Stimulated activated CD4-positive, alpha-beta T cell treated with anti-CD3 and anti-CD28 coated beads, Interleukin-1b, Interleukin-23, amount 100 ng/mL, for 4 hours (primary cell): ENCODE measurements around the gene PCNT.

Experiments
- DNase-seq, 2 donors: peaks; one replicate each; pipeline ENCODE4 v3.0.0-alpha.2; 2020; ENCODE audit warnings: low read depth in 2 of 2

The PCNT gene

GRCh38 chr21:46329796-46330195 is 5.8 kb downstream of the PCNT start:
- DNase-seq = no peak

- DNase-seq = no peak
These were observed 10.6 kb downstream of the PCNT start for GRCh38 chr21:46334351-46335140.

GRCh38 chr21:46336603-46337002 is 12.6 kb downstream of the PCNT start:
- no peak for DNase-seq

DNA sequence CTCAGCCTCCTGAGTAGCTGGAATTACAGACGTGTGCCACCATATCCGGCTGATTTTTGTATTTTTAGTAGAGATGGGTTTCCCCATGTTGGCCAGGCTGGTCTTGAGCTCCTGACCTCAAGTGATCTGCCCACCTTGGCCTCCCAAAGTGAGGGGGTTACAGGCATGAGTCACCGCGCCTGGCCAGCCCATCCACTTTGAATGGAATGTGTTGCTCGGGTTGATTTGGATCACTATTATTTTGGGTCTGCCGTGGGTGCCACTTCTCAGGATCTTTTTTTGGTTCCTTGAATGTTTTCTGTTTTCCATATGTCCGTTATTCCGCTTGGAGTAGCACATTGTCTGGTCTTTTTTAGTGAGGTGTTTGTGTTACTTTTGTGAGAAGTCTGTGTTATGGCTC is 17.0 kb downstream of the PCNT start:
- no peak for DNase-seq

DNA sequence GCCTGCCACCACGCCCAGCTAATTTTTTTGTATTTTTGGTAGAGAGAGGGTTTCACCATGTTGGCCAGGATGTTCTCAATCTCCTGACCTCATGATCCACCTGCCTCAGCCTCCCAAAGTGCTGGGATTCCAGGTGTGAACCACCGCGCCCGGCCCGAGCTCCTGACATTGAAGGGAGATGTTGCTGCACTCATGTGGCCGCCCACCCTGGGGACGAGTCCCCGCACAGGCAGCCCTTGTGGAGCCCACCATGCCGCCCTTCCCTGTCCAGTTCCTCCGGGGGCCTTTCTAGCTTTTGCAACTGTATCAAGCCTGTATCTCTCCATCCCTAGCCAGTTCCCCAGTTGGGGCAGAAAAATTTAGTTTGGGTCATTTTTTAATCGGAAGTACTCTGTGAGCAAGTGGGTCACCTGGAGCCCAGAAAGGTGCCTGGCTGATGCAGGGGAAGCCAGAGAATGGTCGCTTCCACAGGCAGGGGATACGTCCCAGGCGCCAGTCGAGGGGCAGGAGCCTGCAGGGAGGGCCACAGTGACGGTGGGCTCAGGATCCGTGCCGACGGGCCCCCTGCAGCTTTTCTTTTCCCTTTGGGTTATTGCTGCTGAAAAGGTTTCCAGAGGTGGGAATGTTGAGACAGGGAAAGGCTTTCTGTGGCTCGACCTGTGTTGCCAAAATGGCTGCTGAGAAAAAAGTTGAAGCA is 20.4 kb downstream of the PCNT start:
- DNase-seq = no peak

GRCh38 chr21:46345861-46346260 is 21.9 kb downstream of the PCNT start:
- DNase-seq = no peak

GRCh38 chr21:46346296-46347202 is 22.6 kb downstream of the PCNT start:
- DNase-seq = no peak

GRCh38 chr21:46347203-46347550 is 23.2 kb downstream of the PCNT start:
- no peak for DNase-seq

DNA sequence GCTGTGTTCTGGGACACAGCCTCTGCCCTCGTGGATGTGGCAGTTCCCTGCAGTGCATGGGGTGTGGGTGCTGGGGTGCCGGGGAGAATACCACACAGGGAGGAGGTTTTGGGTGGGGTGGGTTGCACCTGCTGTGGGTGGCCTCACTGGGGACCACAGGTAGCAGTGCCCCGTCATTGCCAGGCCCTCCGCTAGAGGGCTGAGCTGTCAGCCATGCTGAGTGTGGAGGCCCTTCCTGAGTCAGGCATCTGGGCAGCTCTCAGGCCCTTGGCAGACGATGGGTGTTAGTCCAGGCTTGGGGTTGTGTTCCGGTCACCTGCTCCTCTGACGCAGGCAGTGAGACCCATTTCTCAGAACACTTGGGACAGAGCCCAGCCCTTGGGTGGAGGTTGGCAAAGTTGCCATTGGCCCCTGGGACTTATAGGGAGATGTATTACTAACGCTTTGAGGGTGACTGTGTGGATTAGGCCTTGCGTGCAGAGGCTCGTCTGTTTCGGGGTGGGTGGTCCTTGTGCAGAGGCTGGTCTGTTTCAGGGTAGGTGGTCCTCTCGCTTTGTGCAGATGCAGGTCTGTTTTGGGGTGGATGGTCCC is 23.9 kb downstream of the PCNT start:
- DNase-seq = no peak

DNA sequence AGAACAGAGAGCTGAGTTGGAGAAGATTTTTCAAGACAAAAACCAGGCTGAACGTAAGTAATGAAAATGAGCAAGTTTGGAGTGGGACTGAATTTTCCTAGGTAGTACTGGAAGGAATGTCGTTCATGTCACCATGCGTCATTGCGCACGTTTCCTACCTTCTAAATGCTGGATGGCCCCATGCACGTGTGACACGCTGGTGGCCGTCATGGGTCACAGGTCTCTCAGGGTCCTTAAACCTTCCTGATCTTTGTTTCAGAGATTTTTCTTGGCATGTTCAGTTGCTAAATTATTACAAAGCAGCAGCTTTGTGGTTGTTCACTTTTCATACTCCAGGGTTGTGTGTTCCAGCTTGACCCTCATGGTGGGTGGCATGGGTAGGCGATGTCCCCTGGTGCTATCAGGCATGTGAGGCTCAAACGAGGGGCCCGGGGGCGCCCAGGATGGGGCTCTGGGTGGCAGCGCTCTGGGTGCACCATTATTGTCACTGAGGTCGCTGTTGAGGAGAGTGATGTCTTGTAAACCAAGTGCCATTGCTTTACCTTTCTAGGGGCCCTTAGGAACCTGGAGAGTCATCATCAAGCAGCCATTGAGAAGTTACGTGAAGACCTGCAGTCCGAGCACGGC is 25.3 kb downstream of the PCNT start:
- DNase-seq = no peak

DNA sequence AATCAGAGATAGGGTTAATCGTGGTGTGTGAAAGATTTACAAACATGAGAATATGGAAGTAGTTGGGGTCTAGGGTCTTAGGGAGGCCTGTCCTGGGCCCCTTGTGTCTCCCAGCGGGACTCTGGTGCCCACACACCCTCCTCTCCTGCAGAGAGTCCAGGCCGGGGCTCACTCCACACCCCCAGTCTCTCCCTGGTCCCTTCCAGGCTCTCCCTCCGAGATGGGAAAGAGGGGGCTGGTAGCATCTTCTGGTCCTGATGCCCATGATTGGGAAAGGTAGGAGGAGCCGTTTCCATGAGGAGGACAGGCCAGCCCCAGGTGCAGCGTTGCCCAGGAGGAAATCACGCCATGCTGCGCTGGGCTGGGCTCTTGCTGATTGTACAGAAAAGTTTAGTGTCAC is 26.6 kb downstream of the PCNT start:
- DNase-seq = no peak

DNA sequence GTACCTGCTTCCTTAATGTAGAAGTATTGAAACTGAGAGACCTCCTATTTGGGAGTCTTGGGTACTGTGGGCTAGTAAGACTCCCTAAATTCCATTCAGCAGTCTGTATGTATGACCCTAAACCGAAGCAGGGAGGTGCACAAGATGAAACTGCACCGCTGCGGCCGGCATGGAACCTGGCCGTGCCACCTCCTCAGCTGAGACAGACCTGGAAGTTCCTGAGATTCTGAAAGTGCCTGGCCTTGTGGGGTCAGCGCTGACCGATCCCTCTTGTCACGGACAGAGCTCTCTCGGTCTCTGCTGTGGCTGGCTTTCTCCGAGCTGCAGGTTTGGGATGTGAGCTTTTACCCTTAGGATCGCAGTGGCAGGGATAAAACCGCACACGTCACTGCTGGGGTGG is 27.0 kb downstream of the PCNT start:
- DNase-seq = no peak

- DNase-seq = no peak
These were observed 27.7 kb downstream of the PCNT start for GRCh38 chr21:46351476-46352163.

DNA sequence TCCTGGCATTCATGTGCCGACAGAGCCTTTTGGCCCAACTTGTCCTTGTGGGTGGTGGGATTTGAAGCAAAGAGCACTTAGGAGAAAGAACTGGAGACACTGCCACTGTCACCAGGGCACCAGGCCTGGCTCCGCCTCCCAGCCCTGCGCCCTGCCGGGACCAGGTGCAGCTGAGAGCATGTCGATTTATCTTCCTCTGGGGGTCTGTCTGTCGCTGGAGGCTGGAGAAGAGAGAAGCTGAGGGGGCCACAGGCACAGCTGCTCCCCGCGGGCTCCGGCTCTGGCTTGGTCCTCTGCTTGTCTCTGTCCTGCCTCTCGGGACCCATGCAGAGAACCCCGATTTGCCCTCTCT is 28.2 kb downstream of the PCNT start:
- DNase-seq = no peak

DNA sequence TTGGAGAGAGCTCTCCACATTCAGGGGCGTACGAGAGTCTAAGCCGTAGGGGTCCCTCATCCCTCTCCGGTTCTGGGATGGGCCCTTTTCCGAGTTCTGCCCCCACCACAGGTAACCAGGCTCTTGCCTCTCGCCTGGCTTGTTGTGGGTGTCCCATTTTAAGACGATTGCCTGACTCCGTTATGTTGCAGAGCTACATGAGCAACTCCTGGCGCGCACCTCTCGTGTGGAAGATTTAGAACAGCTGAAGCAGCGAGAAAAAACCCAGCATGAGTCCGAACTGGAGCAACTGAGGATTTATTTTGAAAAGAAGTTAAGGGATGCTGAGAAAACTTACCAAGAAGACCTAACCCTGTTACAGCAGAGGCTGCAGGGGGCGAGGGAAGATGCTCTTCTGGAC is 29.0 kb downstream of the PCNT start:
- no peak for DNase-seq

DNA sequence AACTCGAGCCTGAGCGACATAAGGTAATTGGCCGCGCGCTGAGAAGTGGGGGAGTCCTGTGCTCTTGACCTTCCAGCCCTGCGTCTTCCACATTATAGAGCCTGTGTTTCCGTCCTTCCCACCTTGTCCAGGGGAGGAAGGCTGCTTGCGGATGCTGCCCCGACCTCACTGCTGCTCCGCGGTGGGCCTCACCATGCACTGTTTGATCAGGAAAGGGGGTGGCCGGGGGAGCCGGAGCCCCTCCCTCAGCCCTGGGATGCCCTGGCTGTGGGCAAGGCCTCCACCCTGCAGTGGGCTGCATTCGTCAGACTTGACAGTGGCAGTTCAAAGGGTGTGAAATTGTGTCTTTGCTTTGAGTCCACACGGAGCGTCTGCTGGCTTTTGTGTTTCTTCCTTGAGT is 30.1 kb downstream of the PCNT start:
- DNase-seq = no peak

GRCh38 chr21:46354518-46354917 is 30.6 kb downstream of the PCNT start:
- no peak for DNase-seq

GRCh38 chr21:46355161-46356004 is 31.4 kb downstream of the PCNT start:
- DNase-seq = no peak

DNA sequence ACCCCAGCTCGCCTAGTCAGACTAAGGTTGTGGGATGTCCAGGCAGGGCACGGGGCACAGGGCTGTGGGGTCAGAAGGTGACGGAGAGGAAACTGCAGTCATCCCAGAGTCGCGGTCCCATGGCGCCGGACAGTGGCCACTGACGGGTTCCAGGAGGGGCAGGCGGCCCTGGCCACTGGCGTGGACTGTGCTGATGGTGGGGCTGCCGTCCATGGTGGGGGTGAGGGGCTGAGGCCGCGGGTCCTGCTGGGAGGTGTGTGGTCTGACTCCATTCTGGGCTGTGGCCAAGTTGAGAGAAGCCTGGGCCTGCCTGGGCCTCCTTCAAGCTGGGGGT is 32.0 kb downstream of the PCNT start:
- no peak for DNase-seq
